RWPE1 (cell line): ENCODE data around the gene TGIF1.
A peak's percentile ranks its signal among the peaks of the same experiment; 100 is the strongest.

Experiments
- CTCF ChIA-PET: fragments of 350-600 bp; sonication (Branson Sonifier 250); formaldehyde crosslinking; extraction: SDS; loops from one replicate; lab custom pipeline; 2021; lab: Yijun Ruan, JAX
- POLR2A ChIA-PET: fragments of 400-600 bp; formaldehyde crosslinking; extraction: SDS; loops from one replicate; lab custom pipeline; 2020; ENCODE audit warnings: antibody characterized with exemption; ENCODE audit not compliant: low non-redundant PET; lab: Yijun Ruan, JAX
- DNase-seq: peaks from one replicate; pipeline ENCODE4 v3.0.0; 2012; ENCODE audit warnings: low spot score
- H3K27ac ChIP-seq: fragments of 450-650 bp; 2 replicates; pipeline ENCODE4 v1.5.1; 2017
- TF ChIP-seq, protein P1 (sequence below): fragments of 450-650 bp; conservative IDR thresholded peaks from 2 replicates; pipeline ENCODE4 v1.5.1; 2017; ENCODE audit warnings: low read depth, mild to moderate bottlenecking

The TGIF1 gene

DNA sequence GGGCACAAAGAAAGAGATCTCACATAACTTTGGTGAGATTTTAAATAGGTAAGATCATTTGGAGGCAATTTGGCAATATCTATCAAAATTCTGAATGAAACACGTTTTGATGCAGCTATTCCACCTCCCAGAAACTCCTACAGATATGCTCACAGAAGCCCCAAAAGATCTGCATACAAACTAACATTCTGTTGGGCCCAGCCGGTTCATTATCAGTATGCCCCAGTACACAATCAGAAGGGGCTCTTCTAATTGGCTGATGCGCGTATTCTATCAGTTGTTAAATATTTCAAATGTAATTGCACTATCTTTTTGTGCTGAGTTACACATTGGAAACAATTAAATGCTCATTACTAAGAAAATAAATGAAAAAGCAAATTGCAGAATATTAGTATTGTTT is 7.1 kb upstream of the TGIF1 start:
- CTCF ChIA-PET: no interaction called here
- POLR2A ChIA-PET: no interaction called here
- no peak overlapping the region for H3K27ac ChIP-seq
- TF ChIP-seq, protein P1, sequence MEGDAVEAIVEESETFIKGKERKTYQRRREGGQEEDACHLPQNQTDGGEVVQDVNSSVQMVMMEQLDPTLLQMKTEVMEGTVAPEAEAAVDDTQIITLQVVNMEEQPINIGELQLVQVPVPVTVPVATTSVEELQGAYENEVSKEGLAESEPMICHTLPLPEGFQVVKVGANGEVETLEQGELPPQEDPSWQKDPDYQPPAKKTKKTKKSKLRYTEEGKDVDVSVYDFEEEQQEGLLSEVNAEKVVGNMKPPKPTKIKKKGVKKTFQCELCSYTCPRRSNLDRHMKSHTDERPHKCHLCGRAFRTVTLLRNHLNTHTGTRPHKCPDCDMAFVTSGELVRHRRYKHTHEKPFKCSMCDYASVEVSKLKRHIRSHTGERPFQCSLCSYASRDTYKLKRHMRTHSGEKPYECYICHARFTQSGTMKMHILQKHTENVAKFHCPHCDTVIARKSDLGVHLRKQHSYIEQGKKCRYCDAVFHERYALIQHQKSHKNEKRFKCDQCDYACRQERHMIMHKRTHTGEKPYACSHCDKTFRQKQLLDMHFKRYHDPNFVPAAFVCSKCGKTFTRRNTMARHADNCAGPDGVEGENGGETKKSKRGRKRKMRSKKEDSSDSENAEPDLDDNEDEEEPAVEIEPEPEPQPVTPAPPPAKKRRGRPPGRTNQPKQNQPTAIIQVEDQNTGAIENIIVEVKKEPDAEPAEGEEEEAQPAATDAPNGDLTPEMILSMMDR: no peak
- no peak for DNase-seq

DNA sequence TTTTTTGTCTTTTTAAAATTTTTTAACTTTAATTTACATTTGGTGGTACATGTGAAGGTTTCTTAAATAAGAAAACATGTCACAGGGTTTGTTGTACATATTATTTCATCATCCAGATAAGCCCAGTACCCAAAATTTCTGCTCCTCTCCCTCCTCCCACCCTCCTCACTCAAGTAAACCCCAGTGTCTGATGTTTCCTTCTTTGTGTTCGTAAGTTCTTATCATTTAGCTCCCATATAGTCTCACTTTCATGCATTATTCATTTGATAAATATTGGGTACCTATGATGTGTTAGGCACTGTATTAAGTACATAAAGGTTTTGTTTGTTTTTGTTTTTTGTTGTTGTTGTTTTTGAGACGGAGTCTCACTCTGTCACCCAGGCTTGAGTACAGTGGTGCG is 5.7 kb upstream of the TGIF1 start:
- no peak for DNase-seq
- POLR2A ChIA-PET: no interaction called here
- TF ChIP-seq, protein P1: no peak
- CTCF ChIA-PET: no interaction called here
- no peak overlapping the region for H3K27ac ChIP-seq

DNA sequence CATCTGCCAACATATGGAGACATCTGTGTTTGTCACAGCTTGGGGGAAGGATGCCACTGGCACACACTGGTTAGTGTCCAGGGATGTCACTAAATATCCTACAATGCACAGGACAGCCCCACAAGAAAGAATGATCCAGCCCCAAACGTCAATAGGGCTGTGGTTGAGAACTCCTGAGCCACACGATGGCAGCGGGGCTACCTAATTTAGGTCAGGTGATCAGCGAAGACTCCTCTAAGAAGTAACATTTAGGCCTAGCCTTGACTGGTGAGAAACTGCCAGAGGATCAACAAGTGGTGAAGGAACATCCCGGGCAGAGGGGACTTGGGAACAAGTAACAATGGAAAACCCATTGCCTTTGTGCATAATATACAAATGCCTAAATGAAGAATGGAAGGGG is 5.0 kb upstream of the TGIF1 start:
- no peak for DNase-seq
- POLR2A ChIA-PET: no interaction called here
- CTCF ChIA-PET: no interaction called here
- H3K27ac ChIP-seq: no peak overlapping the region
- TF ChIP-seq, protein P1: no peak

DNA sequence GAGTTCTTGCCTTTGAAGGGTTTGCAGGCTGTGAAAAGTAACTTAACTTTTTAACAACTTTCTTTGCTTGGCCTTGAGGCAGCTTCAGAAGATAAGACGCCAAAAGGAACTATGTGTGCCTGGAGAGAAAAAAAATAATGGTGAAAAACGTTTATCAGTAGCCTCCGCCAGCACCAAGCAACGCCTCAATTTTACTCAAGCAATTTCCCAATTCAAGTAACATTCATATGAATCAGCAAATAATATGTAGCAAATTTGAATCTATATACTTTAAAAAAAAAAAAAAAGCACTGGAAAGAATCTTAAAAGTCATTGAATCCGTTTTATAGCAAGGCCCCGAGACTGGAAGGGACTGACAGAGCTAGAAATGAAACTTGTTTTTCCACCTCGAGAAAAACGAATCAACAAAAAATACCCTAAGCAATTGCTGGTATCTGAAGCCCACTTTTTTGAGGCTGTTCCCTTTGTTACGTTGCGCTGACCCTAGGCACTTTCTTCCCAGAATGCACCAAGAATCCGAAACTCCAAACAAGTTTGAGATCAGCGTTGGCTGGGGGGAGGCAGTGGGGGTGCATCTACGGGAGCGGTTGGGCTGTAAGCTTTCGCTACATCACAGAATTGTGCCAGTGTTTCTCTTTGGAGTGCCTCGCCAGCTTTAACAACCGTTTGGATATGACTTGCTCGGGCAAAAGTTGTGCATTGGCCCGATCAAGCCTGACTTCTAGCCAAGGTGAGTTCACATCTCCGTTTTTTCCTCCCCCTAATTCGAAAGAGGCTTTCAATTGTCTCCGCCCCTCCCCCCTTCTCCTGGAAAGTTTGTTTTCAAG is 2.7 kb upstream of the TGIF1 start:
- CTCF ChIA-PET: interaction anchor here (0.6 to 1.1 kb wide), 9 partner anchors 97 to 249 kb away, joined by 3 to 4 read pairs (median 3); no protein-coding TSS in a partner anchor
- peak; percentile 42 for DNase-seq
- POLR2A ChIA-PET: interaction anchor here (0.5 to 1.9 kb wide), 9 partner anchors 8 to 1847 kb away, joined by 3 to 11 read pairs (median 4); no protein-coding TSS in a partner anchor
- H3K27ac ChIP-seq: peak overlapping the region; percentile 100
- TF ChIP-seq, protein P1: no peak

DNA sequence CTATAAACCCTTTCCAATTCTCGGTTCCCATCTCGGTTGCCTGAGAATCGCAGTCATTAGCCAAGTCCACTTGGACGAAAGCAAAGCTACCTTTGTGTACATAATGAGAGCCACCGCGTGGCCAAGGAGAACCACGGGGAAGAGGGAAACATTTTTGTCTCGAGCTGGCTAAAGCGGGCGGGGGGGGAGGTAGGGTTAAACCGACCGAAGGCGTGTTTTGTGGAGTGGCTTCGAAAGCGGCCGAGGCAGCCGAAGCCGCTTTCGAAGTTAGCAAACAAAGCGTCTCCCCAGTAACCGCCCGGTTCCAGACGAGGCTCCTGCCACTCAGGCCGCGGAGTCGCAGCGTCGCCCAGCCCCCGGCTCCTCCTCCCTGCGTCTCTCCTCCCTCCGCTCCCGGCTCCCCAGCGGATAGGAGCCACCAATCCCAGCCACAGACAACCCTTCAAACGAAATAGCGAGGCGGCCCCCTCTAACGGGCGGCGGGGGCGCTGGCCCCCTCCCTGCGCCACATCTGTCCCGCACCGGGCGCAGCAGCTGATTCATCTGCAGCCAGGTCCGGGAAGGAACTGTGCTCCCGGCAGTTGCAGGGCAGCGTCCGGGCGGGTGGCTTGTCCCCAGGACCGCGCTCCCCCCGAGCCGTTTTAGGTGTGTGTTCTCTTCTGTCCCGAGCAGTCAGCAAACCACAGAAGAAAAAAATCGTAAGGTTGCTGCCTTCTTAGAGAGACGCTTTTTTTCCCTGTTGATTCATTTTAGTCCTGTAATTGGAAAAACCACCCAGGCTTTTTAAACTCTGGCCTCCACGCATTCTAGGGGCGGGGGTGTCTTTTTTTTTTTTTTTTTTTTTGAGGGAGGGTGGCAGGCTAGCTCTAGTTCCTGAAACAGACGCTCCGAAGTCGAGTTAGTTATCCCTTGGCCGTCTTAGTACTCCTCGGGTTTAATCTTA is 1.8 kb upstream of the TGIF1 start:
- ChIA-PET CTCF (interaction anchor here (0.6 to 1.1 kb wide), 10 partner anchors 98 to 214 kb away, joined by 3 to 7 read pairs (median 3); no protein-coding TSS in a partner anchor), POLR2A (interaction anchor here (0.6 to 1.9 kb wide), 8 partner anchors 9 to 433 kb away, joined by 3 to 11 read pairs (median 4); no protein-coding TSS in a partner anchor)
- DNase-seq: peak; percentile 93
- TF ChIP-seq, protein P1: peak; percentile 22; the same call in 1 of the 2 replicates
- H3K27ac ChIP-seq: peak overlapping the region; percentile 100
